Ishikawa (cell line): ENCODE measurements around the gene ADAMTSL1.

Experiments
- CEBPB ChIP-seq: IDR thresholded peaks from 2 replicates; pipeline ENCODE4 v1.6.1; 2012
- CREB1 ChIP-seq: IDR thresholded peaks from 2 replicates; pipeline ENCODE4 v1.6.1; 2012; ENCODE audit warnings: low read depth
- EGR1 ChIP-seq: IDR thresholded peaks from 2 replicates; pipeline ENCODE4 v1.6.1; 2012
- EP300 ChIP-seq: IDR thresholded peaks from 2 replicates; pipeline ENCODE4 v1.6.1; 2012; ENCODE audit warnings: borderline replicate concordance
- FOXM1 ChIP-seq: IDR thresholded peaks from 2 replicates; pipeline ENCODE4 v1.6.1; 2012; ENCODE audit warnings: low read depth, borderline replicate concordance
- MAX ChIP-seq: IDR thresholded peaks from 2 replicates; pipeline ENCODE4 v1.6.1; 2012
- NFIC ChIP-seq: IDR thresholded peaks from 2 replicates; pipeline ENCODE4 v1.6.1; 2012
- RAD21 ChIP-seq: IDR thresholded peaks from 2 replicates; pipeline ENCODE4 v1.6.1; 2012; ENCODE audit warnings: low read depth
- REST ChIP-seq: IDR thresholded peaks from 2 replicates; pipeline ENCODE4 v1.6.1; 2012; ENCODE audit warnings: low read depth, mild to moderate bottlenecking
- TAF1 ChIP-seq: IDR thresholded peaks from 2 replicates; pipeline ENCODE4 v1.6.1; 2012; ENCODE audit warnings: low read depth, mild to moderate bottlenecking
- TCF12 ChIP-seq: IDR thresholded peaks from 2 replicates; pipeline ENCODE4 v1.6.1; 2012; ENCODE audit warnings: low read depth
- TEAD4 ChIP-seq: IDR thresholded peaks from 2 replicates; pipeline ENCODE4 v1.6.1; 2012
- USF1 ChIP-seq: IDR thresholded peaks from 2 replicates; pipeline ENCODE4 v1.6.1; 2012
- YY1 ChIP-seq: IDR thresholded peaks from 2 replicates; pipeline ENCODE4 v1.6.1; 2012; ENCODE audit warnings: low read depth
- ZBTB7A ChIP-seq: IDR thresholded peaks from 2 replicates; pipeline ENCODE4 v1.6.1; 2012; ENCODE audit warnings: low read depth

ADAMTSL1 gene

GRCh38 chr9:18601956-18602355 lies 128.0 kb downstream of the ADAMTSL1 start:
- no peak for TF ChIP-seq REST
- no peak for TF ChIP-seq FOXM1
- TF ChIP-seq YY1: no peak
- TF ChIP-seq TAF1: no peak
- TF ChIP-seq EP300: no peak
- TF ChIP-seq CEBPB: no peak
- TF ChIP-seq RAD21: no peak
- TF ChIP-seq MAX: no peak

- no peak for TF ChIP-seq CREB1
- TF ChIP-seq TEAD4: no peak
- no peak for TF ChIP-seq NFIC
- no peak for TF ChIP-seq YY1
- no peak for TF ChIP-seq USF1
- no peak for TF ChIP-seq EP300
- no peak for TF ChIP-seq TAF1
- no peak for TF ChIP-seq CEBPB
- TF ChIP-seq TCF12: no peak
- TF ChIP-seq ZBTB7A: no peak
- TF ChIP-seq REST: no peak
- TF ChIP-seq RAD21: no peak
- TF ChIP-seq EGR1: no peak
- no peak for TF ChIP-seq FOXM1
- TF ChIP-seq MAX: no peak
These were observed 131.1 kb downstream of the ADAMTSL1 start for GRCh38 chr9:18604767-18605730.

- TF ChIP-seq REST (no peak), TCF12 (no peak)
These were observed 131.8 kb downstream of the ADAMTSL1 start for GRCh38 chr9:18605766-18606180.

- TF ChIP-seq FOXM1: no peak
- no peak for TF ChIP-seq YY1
- TF ChIP-seq TAF1: no peak
- no peak for TF ChIP-seq RAD21
- no peak for TF ChIP-seq CEBPB
- TF ChIP-seq REST: no peak
These were observed 132.3 kb downstream of the ADAMTSL1 start for GRCh38 chr9:18606281-18606680.
